ENCODE data around the gene TSSK3. TPM values are rescaled to one million over a fixed set of nuclear protein-coding genes. Genes with fewer than 3 reads are reported as not detected.
A peak's percentile ranks its signal among the peaks of the same experiment; 100 is the strongest.

TSSK3 gene
- total and polyA plus RNA-seq, 9 of the 15 experiments (the other 6 are each of a cell fraction or from before 2014, with no cell fraction given), result 0.27 to 2.8 (median 1.9) TPM

DNA sequence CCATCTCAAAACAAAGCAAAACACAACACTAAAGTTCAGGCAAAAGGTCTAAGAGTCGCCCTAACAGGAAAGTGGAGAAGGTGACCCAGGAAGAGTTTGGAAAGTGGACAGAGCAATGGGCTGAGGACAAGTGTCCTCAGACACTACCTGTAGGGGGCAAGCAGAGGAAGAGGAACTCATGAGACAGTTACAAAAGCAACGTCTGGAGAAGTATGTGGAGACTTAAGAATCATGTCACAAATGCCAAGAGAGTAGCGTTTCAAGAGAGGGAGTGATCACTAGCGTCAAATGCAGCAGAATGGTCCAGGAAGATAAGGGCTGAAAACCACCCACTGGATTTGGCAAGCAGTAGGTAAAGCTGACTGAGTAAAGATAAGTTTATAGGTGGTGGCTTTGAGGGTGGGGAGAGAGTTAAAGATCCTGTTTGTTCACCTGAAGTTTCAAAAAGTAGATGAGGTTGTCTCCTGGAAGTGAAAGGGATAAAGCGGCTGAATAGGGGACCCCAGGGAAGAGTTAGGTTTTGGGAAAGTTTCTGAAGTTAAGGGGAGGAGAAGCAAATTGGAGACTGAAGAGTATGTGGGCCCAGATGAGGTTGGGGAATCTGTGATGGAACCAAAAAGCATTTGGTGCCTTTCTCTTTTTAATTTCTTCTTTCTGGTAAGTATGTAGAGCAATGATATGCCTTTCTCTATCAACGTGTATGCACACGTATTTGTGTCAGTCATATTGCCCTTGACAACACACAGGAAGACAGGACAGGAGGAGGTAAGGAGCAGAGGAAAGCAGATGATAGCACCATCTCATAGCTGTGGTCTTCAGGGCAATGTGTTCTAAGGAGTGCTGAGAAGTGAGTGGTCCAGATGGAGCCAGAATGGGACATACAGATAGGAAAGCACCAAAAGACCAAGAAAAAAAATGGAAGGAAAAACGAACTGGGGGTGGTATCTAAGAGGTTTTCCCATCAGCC lies 28.8 kb downstream of the TSSK3 start (continued):
- TF ChIP-seq ZBTB17 (CRISPR knock-in tag; IDR thresholded peaks at IDR 0.05) (no peak), BRD9 (IDR thresholded peaks at IDR 0.05; ENCODE audit: low read depth, partially characterized antibody) (no peak), HES1 (IDR thresholded peaks at IDR 0.05; ENCODE audit: low read depth) (peak; percentile 68; the same call in 1 of the 2 replicates), CBFA2T3 (IDR thresholded peaks at IDR 0.05) (peak; percentile 100), DNMT1 (IDR thresholded peaks at IDR 0.05) (0 out of 2 replicates have a peak, but pooled peaks have one; percentile 27), ZNF140 (CRISPR knock-in tag; IDR thresholded peaks at IDR 0.05) (no peak), HNRNPH1 (optimal IDR thresholded peaks at IDR 0.05; ENCODE audit: low read depth, low read length) (no peak), TAL1 (IDR thresholded peaks at IDR 0.05) (peak; percentile 98), KLF10 (CRISPR knock-in tag; IDR thresholded peaks at IDR 0.05) (no peak), LEF1 (IDR thresholded peaks at IDR 0.05) (peak; percentile 93), HNRNPLL (IDR thresholded peaks at IDR 0.05; ENCODE audit: low read depth, low read length, poor library complexity, severe bottlenecking) (no peak), YBX1 (IDR thresholded peaks at IDR 0.05) (no peak), ZZZ3 (IDR thresholded peaks at IDR 0.05) (0 out of 2 replicates have a peak, but pooled peaks have one; percentile 31), KDM1A (IDR thresholded peaks at IDR 0.05) (peak; percentile 96 to 97), MLLT1 (IDR thresholded peaks at IDR 0.05) (peak; percentile 52 to 92; a peak in 3 of 4 replicates), ZNF143 (CRISPR knock-in tag; IDR thresholded peaks at IDR 0.05) (no peak), LCOR (CRISPR knock-in tag; IDR thresholded peaks at IDR 0.05) (peak; percentile 98), TRIM24 (IDR thresholded peaks at IDR 0.05) (peak; percentile 96), NEUROD1 (IDR thresholded peaks at IDR 0.05; ENCODE audit: borderline replicate concordance, low read depth, low read length, partially characterized antibody) (peak; percentile 87), ZMIZ1 (IDR thresholded peaks at IDR 0.05; ENCODE audit: low read depth in 2 of 2, low read length in 2 of 2) (peak in 1 of 2 experiments; percentile 93; a peak in 2 of 4 replicates)
- TF ChIP-seq, protein P1, sequence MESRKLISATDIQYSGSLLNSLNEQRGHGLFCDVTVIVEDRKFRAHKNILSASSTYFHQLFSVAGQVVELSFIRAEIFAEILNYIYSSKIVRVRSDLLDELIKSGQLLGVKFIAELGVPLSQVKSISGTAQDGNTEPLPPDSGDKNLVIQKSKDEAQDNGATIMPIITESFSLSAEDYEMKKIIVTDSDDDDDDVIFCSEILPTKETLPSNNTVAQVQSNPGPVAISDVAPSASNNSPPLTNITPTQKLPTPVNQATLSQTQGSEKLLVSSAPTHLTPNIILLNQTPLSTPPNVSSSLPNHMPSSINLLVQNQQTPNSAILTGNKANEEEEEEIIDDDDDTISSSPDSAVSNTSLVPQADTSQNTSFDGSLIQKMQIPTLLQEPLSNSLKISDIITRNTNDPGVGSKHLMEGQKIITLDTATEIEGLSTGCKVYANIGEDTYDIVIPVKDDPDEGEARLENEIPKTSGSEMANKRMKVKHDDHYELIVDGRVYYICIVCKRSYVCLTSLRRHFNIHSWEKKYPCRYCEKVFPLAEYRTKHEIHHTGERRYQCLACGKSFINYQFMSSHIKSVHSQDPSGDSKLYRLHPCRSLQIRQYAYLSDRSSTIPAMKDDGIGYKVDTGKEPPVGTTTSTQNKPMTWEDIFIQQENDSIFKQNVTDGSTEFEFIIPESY (CRISPR knock-in tag; IDR thresholded peaks at IDR 0.05), result 0 out of 2 replicates have a peak, but pooled peaks have one; percentile 24
